ENCODE data around the gene TMEM42.

The TMEM42 gene

DNA sequence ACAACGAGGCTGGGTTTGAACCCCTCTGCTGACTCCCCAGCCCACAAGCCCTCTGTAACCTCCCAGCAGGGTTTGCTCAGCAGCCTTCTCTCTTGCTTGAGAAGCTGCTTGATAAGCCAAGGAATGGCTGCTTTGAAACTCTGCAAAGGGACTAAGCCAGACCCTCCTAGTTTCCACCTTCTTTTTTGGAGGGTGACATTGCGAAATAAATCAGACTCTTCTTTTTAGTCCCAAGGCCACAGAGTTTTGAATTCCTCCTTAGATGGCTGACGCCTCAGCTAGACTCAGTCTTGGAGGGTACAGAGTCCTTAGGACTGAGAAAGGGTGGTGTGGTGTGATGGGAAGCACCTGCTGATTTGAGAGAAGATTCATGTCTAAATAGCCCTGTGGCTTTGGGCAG is 13.9 kb downstream of the TMEM42 start:
- DNase-seq = no peak

GRCh38 chr3:44877333-44877732 is 15.6 kb downstream of the TMEM42 start:
- no peak for DNase-seq

DNA sequence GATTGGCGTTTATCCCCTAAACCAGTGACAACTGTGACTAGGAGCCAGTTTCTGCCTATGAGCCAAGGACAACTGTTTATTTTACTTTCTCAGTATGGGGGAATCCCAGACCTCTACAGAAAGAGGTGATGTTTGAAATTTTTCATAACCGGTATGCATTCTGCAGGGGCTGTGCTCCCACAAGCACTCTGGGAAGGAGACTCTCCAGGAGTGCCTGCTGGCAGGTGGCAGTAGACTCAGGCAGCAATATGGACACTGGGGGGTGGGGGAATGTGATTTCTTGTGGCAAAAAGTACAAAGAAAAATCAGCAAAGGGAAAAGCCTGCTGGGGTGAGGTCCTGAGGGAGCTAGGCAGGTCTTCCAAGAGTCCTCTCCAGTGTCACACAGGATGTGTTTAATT is 18.6 kb downstream of the TMEM42 start:
- no peak for DNase-seq

- DNase-seq = no peak
These were observed 21.7 kb downstream of the TMEM42 start for GRCh38 chr3:44883213-44883955.

DNA sequence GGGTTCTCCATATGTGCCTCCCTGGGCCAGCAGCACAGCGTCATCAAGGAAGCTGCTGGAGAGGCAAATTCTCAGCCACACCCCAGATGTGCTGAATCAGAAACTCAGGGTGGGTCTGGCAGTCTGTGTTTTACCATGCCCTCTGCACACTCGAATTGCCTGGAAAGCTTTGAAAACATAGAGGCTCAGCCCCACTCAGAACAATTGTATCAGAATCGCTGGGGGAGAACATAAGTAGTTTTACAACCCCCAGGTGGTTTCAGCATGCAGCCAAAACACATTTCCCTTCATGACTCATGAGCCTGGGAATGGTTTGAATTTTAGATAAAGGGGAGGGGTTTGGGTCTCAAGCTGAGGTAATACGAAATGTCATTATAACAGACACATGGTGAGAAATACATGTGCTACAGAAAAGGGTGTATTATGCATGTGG is 22.3 kb downstream of the TMEM42 start:
- no peak for DNase-seq

DNA sequence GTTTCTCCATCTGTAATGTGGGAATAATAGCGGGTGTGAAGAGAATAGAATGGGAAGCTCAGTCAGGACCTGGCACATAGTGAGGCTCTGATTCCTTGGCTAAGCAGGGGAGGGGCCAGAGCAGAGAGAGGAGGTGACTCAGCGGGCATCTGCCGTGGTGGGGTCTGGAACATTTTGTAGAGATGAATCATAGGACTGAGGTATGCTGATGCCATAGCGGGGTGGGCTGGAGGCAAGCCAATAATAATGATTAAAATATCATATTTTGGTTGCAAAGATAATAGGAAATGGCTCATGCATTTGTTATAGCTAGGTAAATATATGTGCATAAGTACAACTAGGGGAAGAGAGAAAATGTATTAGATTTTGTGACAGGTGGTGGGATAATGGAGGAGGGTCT is 23.9 kb downstream of the TMEM42 start:
- DNase-seq = no peak

- no peak for DNase-seq
These were observed 24.8 kb downstream of the TMEM42 start for GRCh38 chr3:44886561-44886960.

GRCh38 chr3:44887101-44887500 is 25.4 kb downstream of the TMEM42 start:
- no peak for DNase-seq

- no peak for DNase-seq
These were observed 28.5 kb downstream of the TMEM42 start for GRCh38 chr3:44890258-44890657.

DNA sequence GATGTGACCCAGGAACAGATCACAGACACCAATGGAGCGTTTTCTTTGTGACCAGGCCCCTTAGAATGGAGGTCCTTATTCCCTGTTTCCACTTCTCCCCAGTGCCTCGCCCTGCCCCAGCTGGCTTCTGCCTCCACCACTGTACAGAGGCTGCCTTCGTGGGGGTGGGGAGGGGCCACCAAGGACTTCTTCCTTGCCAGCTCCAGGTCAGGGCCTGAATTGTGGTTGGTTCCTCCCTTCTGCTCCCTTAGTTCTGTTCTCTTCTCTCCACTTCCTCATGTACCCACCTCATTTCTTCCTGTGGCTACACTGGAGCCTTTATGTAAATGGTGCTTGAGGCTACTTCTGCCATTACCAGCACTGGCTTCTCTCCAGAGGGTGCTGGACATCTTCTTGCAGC is 29.1 kb downstream of the TMEM42 start:
- no peak for DNase-seq

DNA sequence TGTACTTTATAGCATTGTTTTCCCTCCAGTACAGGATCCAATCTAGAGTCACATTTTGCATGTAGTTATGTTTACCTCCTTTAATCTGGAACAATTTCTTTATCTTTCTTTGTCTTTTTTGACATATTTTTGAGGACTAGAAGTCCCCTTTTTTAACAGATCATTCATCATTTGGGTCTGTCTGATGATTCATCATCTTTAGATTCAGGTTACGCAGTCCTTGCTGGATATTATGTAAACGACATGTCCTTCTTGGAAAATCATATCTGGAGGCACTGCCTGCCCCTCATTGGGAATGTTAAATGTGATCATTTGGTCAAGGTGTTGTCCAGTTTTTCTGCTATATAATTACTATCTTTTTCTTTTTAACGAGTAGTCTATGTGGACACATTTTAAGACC is 31.0 kb downstream of the TMEM42 start:
- DNase-seq = no peak

DNA sequence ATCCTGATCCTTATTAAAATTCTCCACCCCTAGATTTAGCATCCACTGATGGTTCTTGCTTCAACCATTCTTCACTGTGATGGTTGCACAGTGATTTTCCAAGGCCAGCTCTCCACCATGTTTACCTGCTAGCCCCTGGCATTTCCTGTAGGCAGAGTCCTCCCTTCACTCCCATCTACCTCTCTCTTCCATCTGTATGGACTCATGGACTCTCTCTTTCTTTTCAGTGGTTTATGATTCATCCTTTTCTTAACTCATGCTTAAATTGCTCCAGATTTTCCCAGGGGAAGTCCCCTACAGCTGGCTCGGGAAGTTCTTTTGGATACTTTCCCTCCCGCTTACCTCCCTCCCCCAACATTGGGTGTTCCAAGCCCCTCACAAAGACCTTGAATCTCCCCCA is 31.4 kb downstream of the TMEM42 start:
- DNase-seq = no peak

GRCh38 chr3:44894485-44894884 is 32.8 kb downstream of the TMEM42 start:
- DNase-seq = no peak

- no peak for DNase-seq
These were observed 34.7 kb downstream of the TMEM42 start for GRCh38 chr3:44896440-44896839.

DNA sequence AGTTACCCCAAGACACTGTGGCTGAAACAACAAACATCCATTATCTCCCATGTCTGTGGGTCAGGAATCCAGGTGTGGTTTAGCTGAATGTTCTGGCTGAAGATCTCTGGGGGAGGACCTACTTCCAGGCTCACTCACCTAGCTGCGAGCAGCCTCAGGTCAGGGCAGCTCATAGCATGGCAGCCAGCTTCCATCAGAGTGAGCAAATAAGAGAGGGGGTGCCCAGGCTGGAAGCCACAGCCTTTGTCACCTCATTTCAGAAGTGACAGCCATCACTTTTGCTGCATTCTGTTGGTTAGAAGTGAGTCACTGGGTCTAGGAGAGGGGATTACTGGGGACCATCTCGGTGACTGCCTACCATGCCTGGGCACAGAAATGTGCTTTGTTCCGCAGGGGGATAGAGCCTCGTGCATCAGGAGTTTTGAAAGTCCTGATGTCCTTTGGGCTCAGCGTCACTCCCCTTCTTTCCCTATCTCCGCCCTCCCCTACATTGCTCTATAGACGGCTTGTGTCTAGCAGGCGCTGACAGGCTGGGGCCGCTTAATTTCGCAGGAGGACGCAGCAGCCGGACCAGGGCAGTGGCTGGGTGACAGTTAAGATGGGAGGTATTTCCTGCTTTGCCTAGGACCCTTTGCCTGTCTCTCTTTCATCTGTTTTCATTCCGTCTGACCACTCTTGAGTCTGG is 38.1 kb downstream of the TMEM42 start:
- no peak for DNase-seq

DNA sequence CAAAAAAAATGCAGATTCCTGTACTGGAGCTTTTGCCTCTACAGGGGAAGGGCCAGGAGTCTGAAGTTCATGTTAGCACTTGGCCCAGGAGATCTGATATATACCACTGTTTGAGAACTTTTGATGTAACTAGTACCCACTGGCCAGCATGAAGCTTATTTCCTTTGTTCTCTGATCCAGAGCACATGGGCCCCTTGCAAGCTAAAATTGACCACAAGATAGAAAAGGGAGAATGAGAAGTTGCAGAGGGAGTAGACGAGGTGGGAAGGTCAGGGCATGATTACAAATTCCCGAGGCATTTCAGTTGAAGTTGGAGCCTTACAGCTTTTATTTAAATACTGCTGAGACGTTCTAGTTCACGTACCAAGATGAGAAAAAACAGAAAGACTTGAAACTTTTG is 40.9 kb downstream of the TMEM42 start:
- DNase-seq = no peak

- DNase-seq = no peak
These were observed 41.6 kb downstream of the TMEM42 start for GRCh38 chr3:44903314-44903713.

DNA sequence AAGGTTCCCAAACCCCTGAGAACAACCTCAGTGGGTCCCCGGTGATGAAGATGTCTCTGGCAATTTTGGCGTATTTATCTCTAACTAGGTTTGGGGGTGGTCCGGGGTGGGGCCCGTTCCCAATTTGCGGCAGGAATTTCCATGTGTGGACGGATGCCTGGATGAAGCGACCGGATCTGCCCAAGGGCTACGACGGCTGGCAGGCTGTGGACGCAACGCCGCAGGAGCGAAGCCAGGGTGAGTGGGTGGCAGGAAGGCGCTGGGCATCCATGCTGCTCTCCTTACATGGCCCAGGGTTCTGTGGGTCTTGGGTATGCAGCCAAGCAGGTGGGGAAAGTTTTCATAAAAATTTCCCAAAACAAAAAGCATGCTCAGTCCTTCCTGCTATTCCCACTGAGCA is 42.0 kb downstream of the TMEM42 start:
- no peak for DNase-seq

DNA sequence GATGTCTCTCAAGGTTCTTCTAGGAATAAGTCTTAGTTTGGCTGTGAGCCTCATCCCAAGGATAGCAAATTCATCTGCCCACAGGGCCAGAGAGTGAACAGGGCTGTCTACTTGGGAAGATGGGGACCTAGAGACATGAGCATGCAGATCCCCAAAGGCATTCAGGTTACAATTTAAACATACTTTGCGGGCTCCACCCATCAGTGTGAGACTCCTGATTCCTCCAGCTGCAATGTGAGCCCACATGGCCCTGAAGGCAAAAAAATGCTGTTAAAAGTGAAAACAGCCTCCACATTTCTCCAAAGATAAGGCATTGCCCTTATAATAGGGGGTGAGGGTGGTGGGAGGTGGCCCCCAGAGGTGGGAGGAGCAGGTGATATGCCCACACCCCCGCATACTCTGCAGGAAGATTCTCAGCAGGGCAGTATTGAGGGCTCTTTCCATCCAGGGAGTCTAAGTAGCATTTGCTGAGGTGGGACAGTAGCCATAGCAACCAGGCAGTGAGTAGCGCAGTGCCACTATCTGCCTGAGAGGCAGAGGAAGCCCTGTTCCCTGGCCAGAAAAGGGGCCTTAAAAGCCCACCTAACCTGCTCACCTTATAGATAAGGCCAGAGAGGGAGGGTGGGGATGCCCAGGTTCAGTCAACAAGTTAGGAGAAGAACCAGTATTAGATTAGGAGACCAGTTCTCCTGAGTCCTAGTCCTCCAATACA is 43.9 kb downstream of the TMEM42 start:
- no peak for DNase-seq

DNA sequence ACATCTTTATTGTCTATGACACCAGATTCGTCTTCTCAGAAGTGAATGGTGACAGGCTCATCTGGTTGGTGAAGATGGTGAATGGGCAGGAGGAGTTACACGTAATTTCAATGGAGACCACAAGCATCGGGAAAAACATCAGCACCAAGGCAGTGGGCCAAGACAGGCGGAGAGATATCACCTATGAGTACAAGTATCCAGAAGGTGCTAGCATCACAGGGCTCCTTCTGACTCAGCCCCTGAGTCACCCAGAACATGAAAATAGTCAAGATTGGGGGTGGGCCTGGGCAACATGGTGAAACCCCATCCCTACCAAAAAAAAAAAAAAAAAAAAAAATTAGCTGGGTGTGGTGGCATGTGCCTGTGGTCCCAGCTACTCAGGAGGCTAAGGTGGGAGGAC is 45.3 kb downstream of the TMEM42 start:
- no peak for DNase-seq

DNA sequence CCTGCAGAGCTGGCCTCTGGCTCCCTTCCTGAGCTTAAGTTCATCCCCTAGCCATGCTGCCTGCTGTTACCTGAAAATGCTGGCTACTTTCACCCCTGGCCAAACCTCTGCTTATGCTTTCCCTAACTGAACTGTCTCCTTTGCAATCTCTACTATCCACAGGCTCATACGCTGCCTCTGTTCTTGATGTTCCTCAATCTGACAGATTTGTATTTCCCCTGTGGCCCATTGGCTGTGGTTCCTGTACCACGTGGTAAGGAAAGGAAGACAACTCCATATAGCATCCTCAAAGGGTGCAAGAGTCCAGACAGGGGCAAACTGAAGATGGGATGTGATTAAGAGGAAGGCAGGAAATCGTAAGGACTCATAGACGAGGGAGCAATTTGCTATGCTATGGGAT is 45.9 kb downstream of the TMEM42 start:
- DNase-seq = no peak

GRCh38 chr3:44909063-44909462 is 47.4 kb downstream of the TMEM42 start:
- no peak for DNase-seq

DNA sequence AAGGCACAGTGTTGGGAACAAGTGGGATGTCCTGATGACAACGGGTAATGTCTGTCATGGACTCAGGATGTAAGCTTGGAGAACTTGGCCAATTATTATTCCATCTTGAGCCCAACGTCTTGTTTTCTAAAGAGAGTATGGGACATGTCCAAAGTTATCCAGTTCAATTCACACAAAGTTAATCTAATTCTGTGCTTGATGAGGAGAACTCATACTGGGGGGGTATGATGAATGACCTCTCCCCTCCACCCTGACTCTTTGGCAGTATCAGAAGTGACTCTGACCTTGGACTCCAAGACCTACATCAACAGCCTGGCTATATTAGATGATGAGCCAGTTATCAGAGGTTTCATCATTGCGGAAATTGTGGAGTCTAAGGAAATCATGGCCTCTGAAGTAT is 49.0 kb downstream of the TMEM42 start:
- DNase-seq = no peak

DNA sequence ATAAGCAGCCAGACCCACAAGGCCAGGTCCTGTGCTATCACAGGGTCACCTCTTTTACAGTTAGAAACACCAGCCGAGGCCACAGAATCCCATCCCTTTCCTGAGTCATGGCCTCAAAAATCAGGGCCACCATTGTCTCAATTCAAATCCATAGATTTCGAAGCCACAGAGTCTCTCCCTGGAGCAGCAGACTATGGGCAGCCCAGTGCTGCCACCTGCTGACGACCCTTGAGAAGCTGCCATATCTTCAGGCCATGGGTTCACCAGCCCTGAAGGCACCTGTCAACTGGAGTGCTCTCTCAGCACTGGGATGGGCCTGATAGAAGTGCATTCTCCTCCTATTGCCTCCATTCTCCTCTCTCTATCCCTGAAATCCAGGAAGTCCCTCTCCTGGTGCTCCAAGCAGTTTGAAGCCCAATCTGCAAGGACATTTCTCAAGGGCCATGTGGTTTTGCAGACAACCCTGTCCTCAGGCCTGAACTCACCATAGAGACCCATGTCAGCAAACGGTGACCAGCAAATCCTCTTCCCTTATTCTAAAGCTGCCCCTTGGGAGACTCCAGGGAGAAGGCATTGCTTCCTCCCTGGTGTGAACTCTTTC is 52.3 kb downstream of the TMEM42 start:
- DNase-seq = peak; percentile 68
